EH (cell line): ENCODE data around the gene MAEA.

Experiments
- DNase-seq: peaks from one replicate; pipeline ENCODE4 v3.0.0-alpha.2; 2015; ENCODE audit warnings: low read depth

The MAEA gene

GRCh38 chr4:1353186-1354055, 63.7 kb downstream of the MAEA start:
- DNase-seq: no peak

GRCh38 chr4:1354136-1354982, 64.7 kb downstream of the MAEA start:
- no peak for DNase-seq

- DNase-seq: no peak
These were observed 65.2 kb downstream of the MAEA start for GRCh38 chr4:1354983-1355275.

- DNase-seq: no peak
These were observed 65.7 kb downstream of the MAEA start for GRCh38 chr4:1355378-1355777.

- DNase-seq: peak; percentile 55
These were observed 66.7 kb downstream of the MAEA start for GRCh38 chr4:1356181-1356998.

GRCh38 chr4:1357356-1358248, 67.9 kb downstream of the MAEA start:
- no peak for DNase-seq

GRCh38 chr4:1358421-1359143, 68.9 kb downstream of the MAEA start:
- no peak for DNase-seq

- no peak for DNase-seq
These were observed 69.4 kb downstream of the MAEA start for GRCh38 chr4:1359144-1359501.

GRCh38 chr4:1359976-1360375, 70.3 kb downstream of the MAEA start:
- DNase-seq: no peak

GRCh38 chr4:1360423-1361283, 71.0 kb downstream of the MAEA start:
- peak; percentile 72 for DNase-seq

GRCh38 chr4:1361431-1361830, 71.7 kb downstream of the MAEA start:
- no peak for DNase-seq

- no peak for DNase-seq
These were observed 72.4 kb downstream of the MAEA start for GRCh38 chr4:1362046-1362445.

GRCh38 chr4:1362521-1362920, 72.8 kb downstream of the MAEA start:
- no peak for DNase-seq

- DNase-seq: no peak
These were observed 73.8 kb downstream of the MAEA start for GRCh38 chr4:1363513-1363912.

- DNase-seq: no peak
These were observed 74.5 kb downstream of the MAEA start for GRCh38 chr4:1364217-1364616.

GRCh38 chr4:1364748-1365147, 75.1 kb downstream of the MAEA start:
- DNase-seq: no peak

- DNase-seq: no peak
These were observed 75.8 kb downstream of the MAEA start for GRCh38 chr4:1365271-1366178.

GRCh38 chr4:1366371-1367229, 76.9 kb downstream of the MAEA start:
- DNase-seq: no peak
